Ramos (cell line): ENCODE measurements around the gene SKP1.

Experiments used
- in situ Hi-C: fragments of 300-500 bp; cut with MboI; formaldehyde crosslinking; loops from one replicate; pipeline ENCODE4 v1.14.3; 2022; ENCODE audit warnings: low sequenced_read_pairs; ENCODE audit not compliant: unreplicated experiment

SKP1 gene

DNA sequence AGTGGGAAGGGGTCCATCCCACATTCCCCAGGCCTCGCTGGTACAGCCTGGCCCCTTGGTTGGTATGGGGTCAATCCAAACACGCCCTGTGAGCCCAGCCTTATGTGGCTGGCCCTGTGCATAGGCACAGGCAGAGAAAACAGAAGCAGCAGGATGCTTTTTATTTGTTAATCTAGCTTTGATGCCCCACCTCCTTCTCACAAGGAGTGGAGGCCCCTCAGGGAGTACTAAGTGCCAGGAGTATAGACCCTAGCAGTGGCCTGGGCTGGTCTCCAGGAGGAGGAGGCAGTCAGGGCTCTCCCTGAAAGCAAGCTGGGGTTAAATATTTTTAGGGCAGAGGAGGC lies 76.8 kb downstream of the SKP1 start:
- in situ Hi-C loops = no loop called here

DNA sequence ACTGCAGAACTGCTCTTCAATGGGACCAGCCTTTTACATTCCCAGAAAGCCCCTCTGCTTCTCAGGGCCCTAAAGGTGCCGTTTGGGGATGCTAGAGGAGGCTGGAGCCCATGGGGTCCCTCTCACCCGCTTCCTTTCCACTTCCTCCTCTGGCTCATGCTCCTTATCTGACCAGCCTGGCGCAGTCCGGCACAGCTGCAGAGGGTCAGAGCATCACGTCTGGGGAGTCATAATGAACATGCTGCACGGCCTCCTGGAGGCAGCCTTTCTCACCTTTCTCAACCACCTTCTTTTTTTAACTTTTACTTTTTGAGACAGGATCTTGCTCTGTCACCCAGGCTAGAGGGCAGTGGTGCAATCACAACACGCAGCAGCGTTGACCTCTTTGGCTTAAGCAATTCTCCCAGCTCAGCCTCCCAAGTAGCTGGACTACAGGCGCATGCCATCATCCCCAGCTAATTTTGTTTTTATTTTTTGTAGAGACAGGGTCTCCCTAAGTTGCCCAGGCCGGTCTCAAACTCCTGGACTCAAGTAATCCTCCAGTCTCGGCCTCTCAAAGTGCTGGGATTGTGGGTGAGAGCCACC lies 77.4 kb downstream of the SKP1 start:
- in situ Hi-C loops = no loop called here
